ENCODE measurements around the gene TRIM25. TPM values are rescaled to one million over a fixed set of nuclear protein-coding genes. Genes with fewer than 3 reads are reported as not detected.

Gene TRIM25
- total RNA-seq, 1 donor: 28.9 TPM

- no peak overlapping the region for H3K4me3 ChIP-seq (ENCODE audit: low read depth, low read length)
- DNase-seq (ENCODE audit: low read depth): no peak
- TF ChIP-seq, protein P1, sequence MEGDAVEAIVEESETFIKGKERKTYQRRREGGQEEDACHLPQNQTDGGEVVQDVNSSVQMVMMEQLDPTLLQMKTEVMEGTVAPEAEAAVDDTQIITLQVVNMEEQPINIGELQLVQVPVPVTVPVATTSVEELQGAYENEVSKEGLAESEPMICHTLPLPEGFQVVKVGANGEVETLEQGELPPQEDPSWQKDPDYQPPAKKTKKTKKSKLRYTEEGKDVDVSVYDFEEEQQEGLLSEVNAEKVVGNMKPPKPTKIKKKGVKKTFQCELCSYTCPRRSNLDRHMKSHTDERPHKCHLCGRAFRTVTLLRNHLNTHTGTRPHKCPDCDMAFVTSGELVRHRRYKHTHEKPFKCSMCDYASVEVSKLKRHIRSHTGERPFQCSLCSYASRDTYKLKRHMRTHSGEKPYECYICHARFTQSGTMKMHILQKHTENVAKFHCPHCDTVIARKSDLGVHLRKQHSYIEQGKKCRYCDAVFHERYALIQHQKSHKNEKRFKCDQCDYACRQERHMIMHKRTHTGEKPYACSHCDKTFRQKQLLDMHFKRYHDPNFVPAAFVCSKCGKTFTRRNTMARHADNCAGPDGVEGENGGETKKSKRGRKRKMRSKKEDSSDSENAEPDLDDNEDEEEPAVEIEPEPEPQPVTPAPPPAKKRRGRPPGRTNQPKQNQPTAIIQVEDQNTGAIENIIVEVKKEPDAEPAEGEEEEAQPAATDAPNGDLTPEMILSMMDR (IDR thresholded peaks at IDR 0.05; ENCODE audit: insufficient read depth, low read depth, low read length): no peak
These were observed 52.0 kb downstream of the TRIM25 start for GRCh38 chr17:56861899-56862298.

DNA sequence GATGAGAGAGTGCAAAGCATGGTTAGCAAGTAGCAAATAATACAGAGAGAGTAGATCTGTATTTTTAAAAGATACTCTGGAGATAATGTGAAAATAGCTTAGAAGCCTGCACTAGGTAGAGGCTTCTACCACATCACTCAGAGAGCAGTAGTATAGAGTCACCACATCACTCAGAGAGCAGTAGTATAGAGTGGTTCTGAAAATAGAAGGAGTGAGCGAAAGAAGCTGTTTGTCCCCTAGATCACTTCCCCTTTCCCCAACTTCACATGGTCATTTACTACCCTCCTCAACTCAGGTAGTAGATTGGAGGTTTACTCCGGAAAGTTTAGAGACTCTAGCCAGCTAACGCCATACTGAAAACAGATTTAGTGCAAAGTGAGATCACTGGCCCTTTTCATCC, 62.8 kb downstream of the TRIM25 start:
- DNase-seq (ENCODE audit: low read depth): no peak
- no peak overlapping the region for H3K4me3 ChIP-seq (ENCODE audit: low read depth, low read length)
- TF ChIP-seq, protein P1 (IDR thresholded peaks at IDR 0.05; ENCODE audit: insufficient read depth, low read depth, low read length): no peak

- TF ChIP-seq, protein P1 (IDR thresholded peaks at IDR 0.05; ENCODE audit: insufficient read depth, low read depth, low read length): no peak
- DNase-seq (ENCODE audit: low read depth): no peak
- no peak overlapping the region for H3K4me3 ChIP-seq (ENCODE audit: low read depth, low read length)
These were observed 63.3 kb downstream of the TRIM25 start for GRCh38 chr17:56850591-56850990.

GRCh38 chr17:56849131-56849530, 64.7 kb downstream of the TRIM25 start:
- no peak for DNase-seq (ENCODE audit: low read depth)
- TF ChIP-seq, protein P1 (IDR thresholded peaks at IDR 0.05; ENCODE audit: insufficient read depth, low read depth, low read length): no peak
- no peak overlapping the region for H3K4me3 ChIP-seq (ENCODE audit: low read depth, low read length)

DNA sequence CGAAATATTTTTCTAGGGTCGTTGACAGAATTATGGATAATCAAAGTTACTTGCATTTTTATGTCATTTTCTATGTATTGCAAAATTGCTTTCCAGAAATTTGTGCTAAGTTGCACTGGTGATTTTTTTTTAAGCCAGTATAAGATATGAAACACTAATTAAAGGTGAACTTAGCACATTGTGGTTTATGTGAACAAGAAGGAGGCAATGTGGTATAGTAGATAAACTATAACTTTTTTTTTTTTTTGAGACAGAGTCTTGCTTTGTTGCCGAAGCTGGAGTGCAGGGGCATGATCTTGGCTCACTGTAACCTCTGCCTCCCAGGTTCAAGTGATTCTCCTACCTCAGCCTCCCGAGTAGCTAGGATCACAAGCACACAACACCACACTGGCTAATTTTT, 66.7 kb downstream of the TRIM25 start:
- no peak overlapping the region for H3K4me3 ChIP-seq (ENCODE audit: low read depth, low read length)
- TF ChIP-seq, protein P1 (IDR thresholded peaks at IDR 0.05; ENCODE audit: insufficient read depth, low read depth, low read length): no peak
- DNase-seq (ENCODE audit: low read depth): no peak

- DNase-seq (ENCODE audit: low read depth): no peak
- TF ChIP-seq, protein P1 (IDR thresholded peaks at IDR 0.05; ENCODE audit: insufficient read depth, low read depth, low read length): no peak
- H3K4me3 ChIP-seq (ENCODE audit: low read depth, low read length): no peak overlapping the region
These were observed 67.9 kb downstream of the TRIM25 start for GRCh38 chr17:56845934-56846333.

GRCh38 chr17:56842577-56842976, 71.3 kb downstream of the TRIM25 start:
- no peak for DNase-seq (ENCODE audit: low read depth)
- TF ChIP-seq, protein P1 (IDR thresholded peaks at IDR 0.05; ENCODE audit: insufficient read depth, low read depth, low read length): no peak
- no peak overlapping the region for H3K4me3 ChIP-seq (ENCODE audit: low read depth, low read length)
